ENCODE results near the gene SLC39A5.

- TF ChIP-seq CTCF (IDR thresholded peaks at IDR 0.05) (no peak), EP300 (IDR thresholded peaks at IDR 0.05) (no peak)
These were observed 39.1 kb upstream of the SLC39A5 start for GRCh38 chr12:56190695-56191155.
